Measurements from ENCODE around the gene EPAS1.

The EPAS1 gene

DNA sequence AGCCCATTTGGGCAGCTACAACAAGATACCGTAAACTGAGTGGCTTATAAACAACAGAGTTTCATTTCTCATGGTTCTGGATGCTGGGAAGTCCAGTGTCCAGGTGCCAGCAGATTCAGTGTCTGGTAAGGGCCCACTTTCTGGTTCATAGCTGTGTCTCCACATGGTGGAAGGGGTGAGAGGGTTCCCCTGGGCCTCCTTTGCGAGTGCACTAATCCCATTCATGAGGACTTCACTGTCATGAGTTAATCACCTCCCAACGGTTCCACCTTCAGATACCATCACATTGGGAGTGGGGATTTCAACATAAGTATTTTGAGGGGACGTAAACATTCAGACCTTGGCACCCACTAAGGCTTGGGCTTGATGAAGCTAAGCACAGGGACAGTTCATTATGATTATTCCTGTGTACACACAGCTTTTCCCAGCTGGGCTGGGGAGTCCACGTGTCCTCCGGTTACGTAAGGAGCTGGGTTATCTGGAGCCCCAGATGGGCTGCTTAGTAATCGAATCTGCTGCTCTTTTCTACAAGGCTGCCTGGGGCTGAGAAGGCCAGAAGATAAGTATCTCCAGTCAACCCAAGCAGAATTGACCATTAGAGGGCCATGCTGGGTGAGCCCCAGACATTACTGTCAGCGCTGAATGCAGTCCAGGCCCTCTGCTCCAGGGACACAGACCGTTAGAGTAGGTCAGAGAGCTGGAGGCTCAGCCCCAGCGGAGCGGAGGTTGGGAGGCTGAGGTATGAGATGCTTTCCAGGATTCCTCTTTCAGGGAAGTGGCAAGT is 42.7 kb downstream of the EPAS1 start:
- no peak for DNase-seq (ENCODE audit: low spot score)

DNA sequence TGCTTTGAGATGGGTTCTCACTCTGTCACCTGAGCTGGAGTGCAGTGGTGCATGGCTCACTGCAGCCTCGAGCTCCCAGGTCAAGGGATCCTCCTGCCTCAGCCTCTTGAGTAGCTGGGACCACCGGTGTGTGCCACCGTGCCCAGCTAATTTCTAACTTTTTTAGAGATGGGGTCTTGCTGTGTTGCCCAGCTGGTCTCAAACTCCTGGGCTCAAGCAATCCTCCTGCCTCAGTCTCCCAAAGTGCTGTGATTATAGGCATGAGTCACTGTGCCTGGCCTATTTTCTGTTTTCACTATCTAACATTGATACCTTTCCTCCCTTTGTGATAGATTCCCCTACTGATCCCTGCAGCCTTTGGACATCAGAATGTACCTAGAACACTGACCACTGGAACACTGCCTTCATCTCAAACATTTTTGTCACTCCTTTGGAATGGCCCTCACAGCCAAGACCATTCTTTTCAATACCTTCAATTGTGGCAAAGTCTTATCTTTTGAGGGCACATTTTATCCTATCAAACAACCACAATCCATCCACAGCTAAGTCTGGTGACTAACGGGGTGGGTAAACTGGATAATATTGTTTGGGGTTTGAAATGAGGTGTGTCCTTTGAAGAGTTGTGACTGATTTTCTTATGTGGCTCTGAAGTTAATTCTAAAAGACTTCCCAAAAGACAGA is 43.7 kb downstream of the EPAS1 start:
- DNase-seq (ENCODE audit: low spot score) = no peak

DNA sequence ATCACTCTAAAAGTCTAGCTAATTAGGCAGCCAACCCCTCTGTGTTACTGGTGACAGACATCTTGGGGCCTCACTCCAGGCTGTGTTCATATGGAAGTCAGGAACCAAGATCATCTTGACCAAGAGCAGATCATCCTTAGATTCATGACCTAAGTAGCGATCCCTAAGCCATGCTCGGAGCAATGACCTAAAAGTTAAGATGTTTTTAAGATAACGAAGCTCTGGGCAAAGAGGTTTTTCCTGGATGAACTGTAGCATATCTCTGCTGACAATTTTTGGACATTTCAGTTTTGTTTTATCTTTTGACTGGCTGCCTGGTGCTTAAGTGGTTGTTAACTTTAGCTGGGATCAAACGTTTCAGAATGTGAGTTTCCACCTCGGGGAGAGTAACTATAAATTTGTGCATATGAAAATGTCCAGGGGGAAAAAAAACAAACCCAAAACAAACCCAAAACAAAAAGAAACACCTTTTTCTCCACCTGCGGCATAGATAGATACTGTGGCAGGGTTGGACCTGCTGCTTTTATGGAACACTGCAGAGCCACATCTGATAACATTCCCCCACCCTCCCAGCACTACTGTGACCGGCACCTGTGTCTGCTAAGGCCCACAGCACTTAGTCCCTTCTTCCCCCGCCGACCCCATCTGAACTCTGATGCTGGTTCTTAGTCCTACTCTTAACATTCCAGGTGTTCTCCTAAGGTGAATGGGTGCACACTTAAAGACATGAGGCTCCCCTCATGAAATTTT is 45.5 kb downstream of the EPAS1 start:
- DNase-seq (ENCODE audit: low spot score) = no peak

DNA sequence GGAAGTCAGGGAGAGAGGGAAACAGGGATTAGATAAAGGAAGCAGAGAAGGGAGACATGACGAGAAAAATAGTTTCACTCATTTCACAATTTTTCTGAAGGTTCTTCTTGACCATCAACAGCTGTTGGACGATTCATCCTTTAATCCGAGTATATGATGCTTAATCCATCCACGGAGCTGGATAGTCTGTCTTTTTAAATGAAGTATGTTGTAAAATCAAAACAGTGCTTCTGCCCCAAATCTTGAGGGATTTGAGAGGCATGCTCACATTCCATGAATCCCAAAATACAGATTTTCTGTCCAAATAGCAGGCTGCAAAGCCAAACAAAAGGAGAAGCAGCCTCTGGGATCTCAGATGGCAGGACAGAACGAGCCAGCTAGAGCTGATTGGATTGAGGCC is 47.5 kb downstream of the EPAS1 start:
- DNase-seq (ENCODE audit: low spot score) = no peak

DNA sequence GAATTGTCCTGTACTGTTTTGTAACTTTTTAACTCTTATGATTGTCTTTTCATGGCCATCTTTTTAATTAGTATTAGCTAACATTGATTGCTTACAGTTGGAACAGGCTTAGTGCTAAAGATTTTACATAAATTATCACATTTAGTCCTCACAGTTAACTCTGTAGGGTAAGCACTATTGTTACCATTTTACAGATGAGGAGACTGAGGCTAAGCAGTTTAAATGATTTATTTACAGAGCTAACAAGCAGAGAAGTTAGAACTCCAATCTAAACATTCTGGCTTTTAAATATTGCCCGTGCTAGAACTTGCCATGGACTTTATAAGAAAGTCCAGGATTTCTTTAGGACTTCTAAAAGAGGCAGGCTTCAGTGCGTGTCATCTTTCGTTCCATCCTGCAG is 48.6 kb downstream of the EPAS1 start:
- DNase-seq (ENCODE audit: low spot score) = no peak

DNA sequence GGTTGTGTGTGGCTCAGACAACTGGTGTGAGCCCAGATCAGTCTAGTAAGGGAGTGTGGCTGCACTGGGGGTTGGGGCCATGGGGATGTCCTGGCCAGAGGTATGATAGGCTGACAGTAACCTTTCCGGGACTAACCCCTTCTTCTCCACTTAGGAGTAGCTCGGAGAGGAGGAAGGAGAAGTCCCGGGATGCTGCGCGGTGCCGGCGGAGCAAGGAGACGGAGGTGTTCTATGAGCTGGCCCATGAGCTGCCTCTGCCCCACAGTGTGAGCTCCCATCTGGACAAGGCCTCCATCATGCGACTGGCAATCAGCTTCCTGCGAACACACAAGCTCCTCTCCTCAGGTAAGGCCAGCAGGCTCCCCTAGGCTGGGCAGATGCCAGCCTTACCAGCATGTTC is 49.5 kb downstream of the EPAS1 start:
- DNase-seq (ENCODE audit: low spot score) = no peak

DNA sequence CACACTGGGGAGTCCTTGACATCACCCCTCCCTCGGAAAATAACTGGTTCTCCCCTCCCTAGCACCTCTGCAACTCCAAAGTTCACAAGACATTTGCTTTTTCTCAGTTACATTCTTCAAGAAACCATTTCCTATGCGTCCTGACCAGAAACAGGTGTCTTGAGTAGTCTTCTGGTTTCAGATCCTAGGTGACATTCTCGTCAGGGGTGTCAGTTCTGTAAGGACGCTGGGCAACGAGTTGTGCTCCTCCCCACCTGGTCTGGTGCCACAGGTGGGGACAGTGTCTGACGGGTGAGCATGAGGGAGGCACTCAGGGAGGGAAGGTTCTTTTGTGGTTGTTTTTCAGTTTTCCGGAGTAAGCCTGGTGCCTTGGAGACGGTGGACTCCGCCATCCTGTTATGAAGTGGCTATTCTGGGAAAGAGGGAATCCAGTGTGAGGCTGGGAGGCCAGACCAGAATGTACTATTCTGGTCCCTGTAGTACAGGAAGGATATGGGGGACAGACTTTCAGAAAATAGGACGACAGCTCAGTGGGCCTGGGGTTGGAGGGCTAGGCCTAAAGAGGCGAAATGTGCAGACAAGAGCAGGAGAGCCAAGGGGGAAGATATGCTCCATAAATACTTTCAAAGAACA is 50.6 kb downstream of the EPAS1 start:
- no peak for DNase-seq (ENCODE audit: low spot score)

DNA sequence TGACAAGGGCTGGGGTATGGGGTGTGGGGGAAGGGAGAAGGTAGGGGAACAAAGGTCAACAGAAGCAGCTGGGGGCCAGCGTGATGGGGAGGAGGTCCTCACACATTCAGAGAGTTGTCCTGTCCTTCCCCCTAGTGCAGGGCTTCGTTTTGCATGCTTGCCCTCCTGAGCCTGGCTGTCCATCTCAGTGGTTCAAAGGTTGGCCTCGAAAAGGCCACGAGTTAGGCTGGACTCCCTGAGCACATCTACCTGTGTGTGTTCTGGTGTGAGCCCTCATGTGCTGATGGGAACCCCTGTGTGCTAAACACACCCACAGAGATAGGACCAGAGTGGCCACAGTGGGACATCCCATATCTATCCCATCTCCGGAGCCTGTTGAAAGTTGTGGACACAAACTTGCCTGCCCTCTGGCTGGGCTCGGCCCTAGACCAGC is 51.9 kb downstream of the EPAS1 start:
- DNase-seq (ENCODE audit: low spot score) = no peak

DNA sequence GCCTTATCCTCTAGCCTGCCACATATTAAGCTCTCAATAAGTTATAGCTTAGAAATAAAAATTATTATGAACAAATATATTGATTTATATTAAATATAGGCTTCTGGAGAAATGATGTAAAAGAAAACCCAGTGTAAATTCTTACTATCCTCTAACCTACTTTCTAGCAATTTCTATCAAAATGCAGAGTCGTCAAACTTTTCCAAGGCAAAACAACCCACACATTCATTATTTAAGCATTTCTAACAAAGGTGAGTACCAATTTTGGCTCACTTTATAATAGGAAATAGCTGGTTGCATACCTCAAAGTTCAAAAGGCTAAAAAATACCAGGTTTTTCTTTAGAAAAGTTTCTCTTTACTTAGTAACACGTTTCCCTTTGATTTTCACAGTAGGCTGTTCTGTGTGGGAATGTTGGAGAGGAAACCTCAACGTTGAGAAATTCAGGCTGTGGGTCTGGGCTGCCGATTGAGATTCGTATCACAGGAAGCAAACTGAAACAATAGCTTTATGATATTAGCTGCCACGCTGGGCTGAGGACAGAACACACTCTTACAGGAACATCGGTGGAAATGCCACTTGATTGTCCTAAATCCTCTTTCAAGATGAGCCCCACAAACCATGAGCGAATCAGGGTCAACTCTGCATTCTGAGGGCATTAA is 53.0 kb downstream of the EPAS1 start:
- DNase-seq (ENCODE audit: low spot score) = peak; percentile 17

DNA sequence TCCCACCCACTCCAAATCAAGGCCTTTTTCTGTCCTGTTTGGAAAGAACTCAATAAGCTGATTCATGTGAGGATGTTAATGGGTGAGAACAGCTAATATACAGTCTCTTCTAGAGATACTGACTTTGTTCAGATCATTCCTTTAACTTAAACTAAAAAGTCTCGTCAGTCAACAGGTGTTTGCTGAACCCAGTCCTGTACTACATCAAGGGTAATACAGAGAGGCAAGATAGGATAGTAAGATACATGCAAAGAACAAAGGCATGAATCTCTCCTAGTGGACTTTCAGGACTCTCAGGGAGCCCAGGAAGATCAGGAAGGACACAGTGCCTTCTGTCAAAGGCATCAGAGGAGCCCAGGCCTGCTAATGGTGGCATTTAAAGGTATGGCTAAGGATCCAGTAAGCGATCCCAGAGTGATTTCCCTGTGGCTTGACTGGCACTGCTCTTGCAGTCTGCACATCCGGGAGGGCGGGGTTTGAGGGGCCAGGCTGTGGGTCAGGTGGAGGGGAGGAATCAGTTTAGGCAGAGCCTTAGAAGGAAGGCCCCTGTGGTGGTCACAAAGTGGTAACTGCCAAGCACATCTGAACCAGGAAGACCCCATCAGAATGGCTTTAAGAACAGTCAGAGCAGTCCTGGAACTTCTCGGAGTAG is 54.0 kb downstream of the EPAS1 start:
- DNase-seq (ENCODE audit: low spot score) = peak; percentile 17

DNA sequence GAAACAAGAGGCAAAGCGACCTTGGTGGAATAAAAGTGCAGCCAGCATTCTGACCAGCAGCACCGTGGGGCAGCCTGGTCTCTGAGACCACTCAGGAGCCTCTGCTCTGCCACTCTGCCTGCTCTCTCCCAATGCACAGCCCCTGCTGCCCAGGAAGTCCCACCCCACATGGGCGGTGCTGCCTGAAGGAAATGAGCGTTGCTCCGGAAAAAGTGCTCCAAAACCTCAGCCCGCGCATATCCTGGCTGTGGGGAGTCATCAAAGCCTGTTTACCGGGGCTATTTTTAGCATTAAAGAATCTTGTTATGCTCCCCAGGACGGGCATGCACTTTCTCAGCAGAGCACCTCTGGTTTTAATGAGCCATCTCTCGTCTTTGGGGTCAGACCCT is 54.5 kb downstream of the EPAS1 start:
- DNase-seq (ENCODE audit: low spot score) = peak; percentile 70

DNA sequence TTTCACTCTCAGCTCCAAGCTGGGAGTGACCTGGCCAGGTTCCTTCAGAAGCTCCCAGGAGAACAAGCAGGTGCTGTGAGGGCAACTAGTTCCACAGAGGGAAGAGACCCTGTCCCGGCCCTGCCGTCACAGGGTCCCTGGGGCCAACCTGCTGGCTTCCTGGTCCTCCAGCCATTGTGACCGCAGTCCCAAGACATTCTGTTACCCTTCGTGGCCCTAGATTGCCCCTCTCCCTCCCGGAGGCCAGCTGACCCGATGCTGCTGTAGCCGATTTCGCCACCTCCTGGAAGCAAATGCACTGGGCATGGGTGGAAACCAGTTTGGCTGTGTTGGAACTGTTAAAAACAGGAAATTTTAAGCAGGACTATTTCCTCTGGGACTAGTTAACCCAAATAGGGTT is 55.4 kb downstream of the EPAS1 start:
- no peak for DNase-seq (ENCODE audit: low spot score)

DNA sequence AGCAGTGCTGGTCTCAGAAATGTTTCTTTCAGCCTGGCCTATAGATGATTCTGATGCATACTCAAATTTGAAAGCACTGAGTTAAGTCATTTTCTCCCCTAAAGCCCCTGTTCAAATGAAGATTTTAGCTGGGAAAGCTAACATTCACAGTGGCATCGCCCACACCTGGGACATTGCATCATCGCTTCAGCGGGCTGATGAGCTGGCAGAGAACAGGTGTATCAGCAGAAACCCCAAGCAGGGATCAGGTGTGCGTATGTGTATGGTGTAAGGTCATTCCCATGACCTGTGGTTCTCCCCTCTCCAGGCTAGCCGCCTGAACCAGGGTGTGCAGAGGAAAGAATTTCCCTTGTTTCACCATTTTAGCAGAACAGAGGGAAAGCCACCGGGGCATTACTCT is 56.3 kb downstream of the EPAS1 start:
- no peak for DNase-seq (ENCODE audit: low spot score)

DNA sequence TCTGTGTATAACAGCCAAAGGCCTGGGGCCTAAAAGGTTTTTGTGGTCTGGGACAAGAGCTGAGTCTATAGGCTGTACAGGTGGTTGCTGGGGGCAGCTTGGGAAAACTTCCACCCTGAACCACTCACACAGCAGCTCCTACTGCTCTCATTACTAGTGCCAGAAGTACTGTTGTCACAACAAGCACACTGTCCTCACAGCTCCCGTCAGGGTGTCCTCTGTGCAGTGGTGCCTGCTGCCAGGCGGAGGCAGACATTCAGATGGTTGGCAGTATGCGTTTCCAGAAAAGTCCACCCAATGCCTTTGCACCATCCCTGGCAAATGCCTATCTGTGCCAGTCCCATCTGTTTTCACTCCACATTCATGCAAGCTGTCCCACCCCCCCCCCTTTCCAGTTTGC is 58.5 kb downstream of the EPAS1 start:
- DNase-seq (ENCODE audit: low spot score) = no peak

DNA sequence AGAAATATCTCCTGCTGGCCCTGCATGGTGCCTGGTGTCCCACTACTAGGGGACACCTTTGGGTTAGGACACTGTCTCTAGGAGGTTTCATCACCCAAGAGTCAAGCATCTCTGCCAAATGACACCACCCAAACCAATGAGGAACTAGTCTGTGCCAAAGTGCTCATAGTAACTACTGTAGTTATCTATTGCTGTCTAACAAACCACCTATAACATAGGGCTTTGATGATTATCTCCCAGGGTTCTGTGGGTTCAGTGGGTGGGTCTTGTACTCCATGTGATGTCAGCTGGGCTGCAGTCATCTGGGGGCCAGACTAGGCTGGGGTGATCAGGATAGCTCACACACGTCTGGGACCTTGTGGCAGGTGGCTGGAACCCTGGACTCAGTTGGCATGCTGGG is 59.8 kb downstream of the EPAS1 start:
- no peak for DNase-seq (ENCODE audit: low spot score)

DNA sequence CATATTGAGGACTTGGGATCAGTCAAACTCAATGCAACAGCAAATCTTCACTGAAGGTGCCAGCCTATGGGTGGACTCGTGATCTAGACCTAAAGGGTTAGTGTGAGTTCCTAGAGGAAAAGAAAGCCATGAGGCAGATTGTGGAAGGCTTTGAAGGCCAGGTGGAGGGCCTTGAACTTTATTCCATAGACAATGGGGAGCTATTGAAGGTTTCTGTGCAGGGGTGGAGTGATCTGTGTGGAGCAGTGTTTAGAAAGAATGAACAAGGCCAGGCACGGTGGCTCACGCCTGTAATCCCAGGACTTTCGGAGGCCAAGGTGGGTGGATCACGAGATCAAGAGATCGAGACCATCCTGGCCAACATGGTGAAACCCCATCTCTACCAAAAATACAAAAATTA is 61.5 kb downstream of the EPAS1 start:
- no peak for DNase-seq (ENCODE audit: low spot score)

DNA sequence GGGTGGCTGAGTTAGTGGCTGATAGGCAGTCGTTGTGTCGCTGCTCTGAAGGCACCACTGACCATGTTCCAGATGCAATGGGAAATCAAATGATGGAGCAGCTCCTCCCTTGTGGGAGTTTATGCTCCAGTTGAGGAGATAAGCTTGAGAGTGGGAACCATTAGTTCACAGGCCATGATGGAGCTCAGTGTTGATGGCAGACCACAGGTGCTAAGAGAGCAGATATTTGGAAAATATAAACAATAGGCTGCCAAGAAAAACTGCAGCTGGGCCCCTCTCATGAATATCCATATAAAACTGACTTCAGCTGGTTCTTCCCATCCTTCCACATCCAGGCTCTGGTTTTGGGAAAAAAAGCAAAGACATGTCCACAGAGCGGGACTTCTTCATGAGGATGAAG is 63.1 kb downstream of the EPAS1 start:
- DNase-seq (ENCODE audit: low spot score) = no peak

DNA sequence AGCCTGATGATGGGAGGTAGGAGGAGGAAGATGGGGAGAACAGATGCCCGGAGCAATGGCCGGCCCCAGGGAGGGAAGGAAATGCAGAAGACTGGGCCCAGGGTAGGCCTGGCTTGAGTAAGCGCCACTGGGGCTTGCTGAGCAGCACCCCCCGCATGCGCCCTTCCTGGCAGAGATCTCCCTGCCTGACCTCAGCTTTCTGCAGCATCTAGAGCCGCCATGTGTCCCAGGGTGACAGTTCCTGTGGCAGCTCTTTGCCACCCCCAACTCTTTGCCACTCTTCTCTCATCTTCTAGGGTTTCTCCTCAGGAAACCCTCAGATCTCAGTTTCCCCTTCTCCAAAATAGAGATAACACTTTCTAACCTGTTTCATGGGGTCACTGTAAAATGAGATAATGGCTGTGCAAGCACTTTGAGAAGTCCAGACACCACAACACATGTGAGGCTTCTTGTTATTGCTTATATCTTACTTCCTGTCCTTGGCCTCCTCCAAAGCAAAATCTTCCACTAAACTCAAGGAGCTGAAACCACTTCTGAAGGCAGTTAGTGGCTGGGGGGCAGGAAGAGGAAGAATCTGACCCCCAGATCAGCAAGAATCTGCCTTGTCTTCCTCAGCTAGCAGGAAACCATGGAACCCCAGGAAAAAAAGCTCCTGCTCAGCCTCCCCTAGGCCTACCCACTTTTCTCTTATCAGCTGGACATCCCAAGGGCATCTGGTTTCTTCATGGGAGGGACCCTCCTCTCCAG is 64.9 kb downstream of the EPAS1 start:
- DNase-seq (ENCODE audit: low spot score) = no peak

DNA sequence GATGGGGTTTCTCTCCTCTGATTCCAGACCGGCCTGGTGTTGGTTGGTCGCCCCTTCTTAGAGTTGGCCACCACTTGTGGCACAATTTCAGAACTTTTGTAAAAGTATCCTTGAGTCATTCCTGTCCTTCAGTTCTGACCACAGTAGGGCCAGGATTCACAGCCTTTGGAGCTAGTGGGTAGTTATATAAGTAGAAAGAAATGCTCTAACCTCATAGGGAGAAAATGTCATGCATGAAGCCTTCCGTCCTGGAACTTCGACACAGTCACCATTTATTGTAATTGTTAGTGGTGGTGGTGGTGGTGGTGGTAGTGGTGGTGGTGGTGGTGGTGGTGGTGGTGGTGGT is 65.4 kb downstream of the EPAS1 start:
- DNase-seq (ENCODE audit: low spot score) = no peak

DNA sequence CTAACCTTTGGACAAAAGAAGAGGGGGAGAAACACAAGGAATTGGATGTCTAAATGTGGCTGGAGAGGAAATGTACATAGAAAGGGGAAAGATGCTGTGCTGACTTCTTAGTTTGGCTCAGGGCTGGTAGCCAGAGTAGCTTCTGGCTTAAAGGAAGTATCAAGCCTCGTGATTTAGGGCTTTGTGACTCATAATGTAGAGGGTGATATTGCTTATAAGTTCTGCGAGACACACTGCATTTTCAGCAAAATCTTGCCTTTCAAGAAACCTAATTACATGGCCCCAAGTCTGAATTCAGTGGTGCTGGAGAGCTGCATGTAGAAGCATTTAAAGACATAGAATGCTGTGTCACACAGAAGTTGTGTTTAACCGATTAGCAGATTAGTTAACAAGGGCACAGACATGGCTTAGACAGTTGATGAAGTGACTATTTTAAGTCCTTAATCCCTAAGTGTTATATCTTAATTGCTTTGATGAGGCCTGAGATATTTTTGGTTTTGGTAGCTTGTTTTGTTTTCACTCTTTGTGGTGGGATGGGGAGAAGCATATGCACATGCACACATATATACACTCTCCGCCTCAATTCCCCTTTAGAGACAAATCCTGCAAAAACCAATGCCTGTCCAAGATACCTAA is 66.4 kb downstream of the EPAS1 start:
- DNase-seq (ENCODE audit: low spot score) = peak; percentile 3
